Keratinocyte (primary cell): ENCODE results near the gene ENPP6.

ENCODE experiments used
- EZH2 ChIP-seq: IDR thresholded peaks from one replicate; pipeline ENCODE4 v1.6.1; 2012; ENCODE audit warnings: inconsistent platforms, mild to moderate bottlenecking, low read length, moderate library complexity
- TF ChIP-seq, protein P1 (sequence below), 3 experiments: IDR thresholded peaks in 1 of 3; conservative IDR thresholded peaks in 1 of 3; optimal IDR thresholded peaks in 1 of 3; 2 replicates in 2 of 3; 3 replicates in 1 of 3; pipeline versions ENCODE3 to v1.5.1; 2011; ENCODE audit warnings: low read length in 3 of 3, mild to moderate bottlenecking in 3 of 3, moderate library complexity in 2 of 3, control low read depth in 1 of 3, inconsistent platforms in 1 of 3; ENCODE audit not compliant: insufficient read depth in 2 of 3; ENCODE audit errors: extremely low read depth in 1 of 3

DNA sequence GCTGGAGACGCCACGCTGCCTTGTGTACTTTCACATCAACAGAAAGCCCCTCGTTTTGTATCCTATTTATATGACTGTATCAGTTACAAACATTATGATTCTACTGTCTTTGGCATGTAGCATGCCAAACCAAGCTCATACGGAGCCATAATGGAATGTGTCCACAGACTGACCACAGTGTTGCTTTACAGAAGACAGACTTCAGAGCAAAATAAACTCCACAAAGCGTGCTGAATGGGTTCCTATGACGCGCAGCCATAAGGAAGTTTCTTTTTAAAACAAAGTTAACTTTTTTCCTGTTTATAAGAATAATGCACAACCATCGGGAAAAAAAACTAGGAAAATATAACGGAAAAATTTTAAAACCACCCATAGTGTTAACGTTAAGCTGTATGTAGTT, 176.5 kb downstream of the ENPP6 start:
- TF ChIP-seq, protein P1, sequence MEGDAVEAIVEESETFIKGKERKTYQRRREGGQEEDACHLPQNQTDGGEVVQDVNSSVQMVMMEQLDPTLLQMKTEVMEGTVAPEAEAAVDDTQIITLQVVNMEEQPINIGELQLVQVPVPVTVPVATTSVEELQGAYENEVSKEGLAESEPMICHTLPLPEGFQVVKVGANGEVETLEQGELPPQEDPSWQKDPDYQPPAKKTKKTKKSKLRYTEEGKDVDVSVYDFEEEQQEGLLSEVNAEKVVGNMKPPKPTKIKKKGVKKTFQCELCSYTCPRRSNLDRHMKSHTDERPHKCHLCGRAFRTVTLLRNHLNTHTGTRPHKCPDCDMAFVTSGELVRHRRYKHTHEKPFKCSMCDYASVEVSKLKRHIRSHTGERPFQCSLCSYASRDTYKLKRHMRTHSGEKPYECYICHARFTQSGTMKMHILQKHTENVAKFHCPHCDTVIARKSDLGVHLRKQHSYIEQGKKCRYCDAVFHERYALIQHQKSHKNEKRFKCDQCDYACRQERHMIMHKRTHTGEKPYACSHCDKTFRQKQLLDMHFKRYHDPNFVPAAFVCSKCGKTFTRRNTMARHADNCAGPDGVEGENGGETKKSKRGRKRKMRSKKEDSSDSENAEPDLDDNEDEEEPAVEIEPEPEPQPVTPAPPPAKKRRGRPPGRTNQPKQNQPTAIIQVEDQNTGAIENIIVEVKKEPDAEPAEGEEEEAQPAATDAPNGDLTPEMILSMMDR (optimal IDR thresholded peaks at IDR 0.05 in 1 of 3, IDR thresholded peaks at IDR 0.05 in 1 of 3, conservative IDR thresholded peaks at IDR 0.05 in 1 of 3; ENCODE audit: extremely low read depth in 1 of 3, insufficient read depth in 2 of 3, low read length in 3 of 3) = no peak
- TF ChIP-seq EZH2 = no peak
